ENCODE results near the gene LENG8. TPM values are rescaled to one million over a fixed set of nuclear protein-coding genes. Genes with fewer than 3 reads are reported as not detected.

LENG8 gene
- total and polyA plus RNA-seq, 2 of the 13 experiments (the other 11 are each of a cell fraction or from before 2014, with no cell fraction given) = 14.3 to 41.9 TPM

DNA sequence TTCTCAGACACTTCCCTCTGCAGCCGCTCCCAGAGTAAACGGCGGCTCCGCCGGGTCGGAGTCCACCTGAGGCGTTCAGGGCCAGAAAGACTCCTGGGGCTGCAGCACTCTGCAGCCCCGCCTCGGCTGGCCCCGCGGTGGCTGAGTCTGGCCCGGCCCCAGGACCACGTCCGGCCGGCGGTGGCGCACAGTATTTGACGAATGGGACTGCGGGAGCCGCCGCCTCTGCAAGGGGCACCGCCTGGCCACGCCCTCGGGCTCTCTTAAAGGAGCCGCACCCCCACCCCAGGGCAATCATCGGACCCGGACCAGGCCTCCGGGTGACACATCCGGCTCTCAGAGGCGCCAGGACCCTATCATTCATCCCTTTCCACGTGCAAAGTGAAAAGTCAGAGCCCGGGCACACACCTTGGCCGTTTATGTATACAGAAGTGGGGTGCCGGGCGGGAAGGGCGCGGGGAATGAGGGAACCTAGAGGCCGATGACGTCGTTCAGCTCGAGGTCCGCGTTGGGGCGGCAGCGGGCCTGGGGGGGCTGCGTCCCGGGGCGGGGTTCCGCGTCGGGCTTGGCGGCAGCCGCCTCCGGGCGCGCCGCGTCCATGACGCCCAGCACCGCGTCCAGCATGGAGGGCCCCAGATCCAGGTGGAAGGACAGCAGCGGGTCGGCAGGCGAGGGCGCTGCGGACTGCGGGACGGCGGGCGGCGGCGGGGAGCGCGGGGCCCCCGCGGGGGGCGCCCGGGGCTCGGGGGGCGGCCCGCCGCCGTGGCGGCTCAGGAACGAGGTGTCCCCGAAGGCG, 15.8 kb downstream of the LENG8 start (continued):
- TF ChIP-seq NRL (CRISPR knock-in tag; IDR thresholded peaks at IDR 0.05; ENCODE audit: borderline replicate concordance) = no peak
- TF ChIP-seq, protein P1, sequence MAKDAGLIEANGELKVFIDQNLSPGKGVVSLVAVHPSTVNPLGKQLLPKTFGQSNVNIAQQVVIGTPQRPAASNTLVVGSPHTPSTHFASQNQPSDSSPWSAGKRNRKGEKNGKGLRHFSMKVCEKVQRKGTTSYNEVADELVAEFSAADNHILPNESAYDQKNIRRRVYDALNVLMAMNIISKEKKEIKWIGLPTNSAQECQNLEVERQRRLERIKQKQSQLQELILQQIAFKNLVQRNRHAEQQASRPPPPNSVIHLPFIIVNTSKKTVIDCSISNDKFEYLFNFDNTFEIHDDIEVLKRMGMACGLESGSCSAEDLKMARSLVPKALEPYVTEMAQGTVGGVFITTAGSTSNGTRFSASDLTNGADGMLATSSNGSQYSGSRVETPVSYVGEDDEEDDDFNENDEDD (CRISPR knock-in tag; IDR thresholded peaks at IDR 0.05; ENCODE audit: borderline replicate concordance) = no peak
- TF ChIP-seq IKZF1 (IDR thresholded peaks at IDR 0.05) = no peak
- peak; percentile 52; the same call in 1 of the 2 replicates for TF ChIP-seq ZNF614 (CRISPR knock-in tag; IDR thresholded peaks at IDR 0.05; ENCODE audit: borderline replicate concordance)
- 0 out of 2 replicates have a peak, but pooled peaks have one; percentile 21 for TF ChIP-seq ZFP36L1 (CRISPR knock-in tag; IDR thresholded peaks at IDR 0.05)
- no peak for TF ChIP-seq KMT2A (CRISPR knock-in tag; IDR thresholded peaks at IDR 0.05)
- TF ChIP-seq POGZ (CRISPR knock-in tag; IDR thresholded peaks at IDR 0.05) = peak; percentile 40
- TF ChIP-seq CENPX (CRISPR knock-in tag; IDR thresholded peaks at IDR 0.05) = no peak
- no peak for TF ChIP-seq ZNF737 (CRISPR knock-in tag; IDR thresholded peaks at IDR 0.05; ENCODE audit: borderline replicate concordance)
- TF ChIP-seq, protein P2, sequence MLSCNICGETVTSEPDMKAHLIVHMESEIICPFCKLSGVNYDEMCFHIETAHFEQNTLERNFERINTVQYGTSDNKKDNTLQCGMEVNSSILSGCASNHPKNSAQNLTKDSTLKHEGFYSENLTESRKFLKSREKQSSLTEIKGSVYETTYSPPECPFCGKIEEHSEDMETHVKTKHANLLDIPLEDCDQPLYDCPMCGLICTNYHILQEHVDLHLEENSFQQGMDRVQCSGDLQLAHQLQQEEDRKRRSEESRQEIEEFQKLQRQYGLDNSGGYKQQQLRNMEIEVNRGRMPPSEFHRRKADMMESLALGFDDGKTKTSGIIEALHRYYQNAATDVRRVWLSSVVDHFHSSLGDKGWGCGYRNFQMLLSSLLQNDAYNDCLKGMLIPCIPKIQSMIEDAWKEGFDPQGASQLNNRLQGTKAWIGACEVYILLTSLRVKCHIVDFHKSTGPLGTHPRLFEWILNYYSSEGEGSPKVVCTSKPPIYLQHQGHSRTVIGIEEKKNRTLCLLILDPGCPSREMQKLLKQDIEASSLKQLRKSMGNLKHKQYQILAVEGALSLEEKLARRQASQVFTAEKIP (CRISPR knock-in tag; IDR thresholded peaks at IDR 0.05; ENCODE audit: borderline replicate concordance) = no peak
- TF ChIP-seq ARNT2 (CRISPR knock-in tag; IDR thresholded peaks at IDR 0.05; ENCODE audit: low read depth) = peak; percentile 58; the same call in 1 of the 2 replicates
- TF ChIP-seq PTBP1 (IDR thresholded peaks at IDR 0.05; ENCODE audit: low read depth, low read length, poor library complexity, severe bottlenecking) = no peak
- TF ChIP-seq, protein P3, sequence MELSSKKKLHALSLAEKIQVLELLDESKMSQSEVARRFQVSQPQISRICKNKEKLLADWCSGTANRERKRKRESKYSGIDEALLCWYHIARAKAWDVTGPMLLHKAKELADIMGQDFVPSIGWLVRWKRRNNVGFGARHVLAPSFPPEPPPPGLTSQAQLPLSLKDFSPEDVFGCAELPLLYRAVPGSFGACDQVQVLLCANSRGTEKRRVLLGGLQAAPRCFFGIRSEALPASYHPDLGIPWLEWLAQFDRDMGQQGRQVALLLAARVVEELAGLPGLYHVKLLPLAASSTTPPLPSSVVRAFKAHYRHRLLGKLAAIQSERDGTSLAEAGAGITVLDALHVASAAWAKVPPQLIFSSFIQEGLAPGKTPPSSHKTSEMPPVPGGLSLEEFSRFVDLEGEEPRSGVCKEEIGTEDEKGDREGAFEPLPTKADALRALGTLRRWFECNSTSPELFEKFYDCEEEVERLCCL (CRISPR knock-in tag; IDR thresholded peaks at IDR 0.05; ENCODE audit: borderline replicate concordance) = no peak
- TF ChIP-seq ZNF34 (CRISPR knock-in tag; IDR thresholded peaks at IDR 0.05; ENCODE audit: borderline replicate concordance) = 0 out of 2 replicates have a peak, but pooled peaks have one; percentile 21
- peak; percentile 75 for TF ChIP-seq TAF1 (CRISPR knock-in tag; IDR thresholded peaks at IDR 0.05)
- TF ChIP-seq, protein P4, sequence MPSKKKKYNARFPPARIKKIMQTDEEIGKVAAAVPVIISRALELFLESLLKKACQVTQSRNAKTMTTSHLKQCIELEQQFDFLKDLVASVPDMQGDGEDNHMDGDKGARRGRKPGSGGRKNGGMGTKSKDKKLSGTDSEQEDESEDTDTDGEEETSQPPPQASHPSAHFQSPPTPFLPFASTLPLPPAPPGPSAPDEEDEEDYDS (CRISPR knock-in tag; IDR thresholded peaks at IDR 0.05) = peak; percentile 7; the same call in 1 of the 2 replicates
- no peak for TF ChIP-seq WIZ (CRISPR knock-in tag; IDR thresholded peaks at IDR 0.05)
- no peak for TF ChIP-seq KDM3A (CRISPR knock-in tag; IDR thresholded peaks at IDR 0.05; ENCODE audit: low read depth)
- TF ChIP-seq, protein P5, sequence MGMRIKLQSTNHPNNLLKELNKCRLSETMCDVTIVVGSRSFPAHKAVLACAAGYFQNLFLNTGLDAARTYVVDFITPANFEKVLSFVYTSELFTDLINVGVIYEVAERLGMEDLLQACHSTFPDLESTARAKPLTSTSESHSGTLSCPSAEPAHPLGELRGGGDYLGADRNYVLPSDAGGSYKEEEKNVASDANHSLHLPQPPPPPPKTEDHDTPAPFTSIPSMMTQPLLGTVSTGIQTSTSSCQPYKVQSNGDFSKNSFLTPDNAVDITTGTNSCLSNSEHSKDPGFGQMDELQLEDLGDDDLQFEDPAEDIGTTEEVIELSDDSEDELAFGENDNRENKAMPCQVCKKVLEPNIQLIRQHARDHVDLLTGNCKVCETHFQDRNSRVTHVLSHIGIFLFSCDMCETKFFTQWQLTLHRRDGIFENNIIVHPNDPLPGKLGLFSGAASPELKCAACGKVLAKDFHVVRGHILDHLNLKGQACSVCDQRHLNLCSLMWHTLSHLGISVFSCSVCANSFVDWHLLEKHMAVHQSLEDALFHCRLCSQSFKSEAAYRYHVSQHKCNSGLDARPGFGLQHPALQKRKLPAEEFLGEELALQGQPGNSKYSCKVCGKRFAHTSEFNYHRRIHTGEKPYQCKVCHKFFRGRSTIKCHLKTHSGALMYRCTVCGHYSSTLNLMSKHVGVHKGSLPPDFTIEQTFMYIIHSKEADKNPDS (CRISPR knock-in tag; IDR thresholded peaks at IDR 0.05) = no peak
- TF ChIP-seq, protein P6, sequence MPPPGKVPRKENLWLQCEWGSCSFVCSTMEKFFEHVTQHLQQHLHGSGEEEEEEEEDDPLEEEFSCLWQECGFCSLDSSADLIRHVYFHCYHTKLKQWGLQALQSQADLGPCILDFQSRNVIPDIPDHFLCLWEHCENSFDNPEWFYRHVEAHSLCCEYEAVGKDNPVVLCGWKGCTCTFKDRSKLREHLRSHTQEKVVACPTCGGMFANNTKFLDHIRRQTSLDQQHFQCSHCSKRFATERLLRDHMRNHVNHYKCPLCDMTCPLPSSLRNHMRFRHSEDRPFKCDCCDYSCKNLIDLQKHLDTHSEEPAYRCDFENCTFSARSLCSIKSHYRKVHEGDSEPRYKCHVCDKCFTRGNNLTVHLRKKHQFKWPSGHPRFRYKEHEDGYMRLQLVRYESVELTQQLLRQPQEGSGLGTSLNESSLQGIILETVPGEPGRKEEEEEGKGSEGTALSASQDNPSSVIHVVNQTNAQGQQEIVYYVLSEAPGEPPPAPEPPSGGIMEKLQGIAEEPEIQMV (CRISPR knock-in tag; IDR thresholded peaks at IDR 0.05; ENCODE audit: low read depth) = 0 out of 2 replicates have a peak, but pooled peaks have one; percentile 45

Measured in HepG2 (cell line).